ENCODE measurements around the gene NPIPA5.

DNA sequence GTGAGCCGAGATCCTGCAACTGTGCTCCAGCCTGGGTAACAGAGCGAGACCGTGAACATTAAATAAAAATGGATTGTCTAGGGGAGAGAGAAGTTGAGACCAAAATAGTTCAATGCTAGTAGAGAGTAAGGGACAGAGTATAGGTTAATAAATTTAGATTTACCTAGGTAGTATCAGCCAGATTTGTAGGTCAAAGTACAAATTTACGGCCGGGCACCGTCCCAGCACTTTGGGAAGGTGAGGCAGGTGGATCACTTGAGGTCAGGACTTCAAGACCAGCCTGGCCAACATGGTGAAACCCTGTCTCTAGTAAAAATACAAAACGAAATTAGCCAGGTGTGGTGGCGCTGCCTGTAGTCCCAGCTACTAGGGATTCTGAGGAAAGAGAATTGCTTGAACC is 44.1 kb upstream of the NPIPA5 start:
- no peak for TF ChIP-seq TAF1 (IDR thresholded peaks at IDR 0.05; ENCODE audit: borderline replicate concordance, low read depth, low read length)
- TF ChIP-seq POLR2A (IDR thresholded peaks at IDR 0.05; ENCODE audit: low read depth, low read length) = no peak
- TF ChIP-seq POLR2AphosphoS5 (IDR thresholded peaks at IDR 0.05; ENCODE audit: low read depth, low read length) = no peak

Measured in GM12892 (cell line).